Loucy (cell line): ENCODE measurements around the gene CSTPP1.

Experiments
- CTCF ChIP-seq: fragments of 200-600 bp; sonication (generic); conservative IDR thresholded peaks from 2 replicates; pipeline ENCODE4 v1.5.1; 2014; ENCODE audit warnings: mild to moderate bottlenecking, antibody characterized with exemption, low read length
- EZH2phosphoT487 ChIP-seq: fragments of 200-600 bp; IDR thresholded peaks from 2 replicates; pipeline ENCODE4 v1.6.1; 2018; ENCODE audit warnings: antibody characterized with exemption, mild to moderate bottlenecking, moderate library complexity, borderline replicate concordance

DNA sequence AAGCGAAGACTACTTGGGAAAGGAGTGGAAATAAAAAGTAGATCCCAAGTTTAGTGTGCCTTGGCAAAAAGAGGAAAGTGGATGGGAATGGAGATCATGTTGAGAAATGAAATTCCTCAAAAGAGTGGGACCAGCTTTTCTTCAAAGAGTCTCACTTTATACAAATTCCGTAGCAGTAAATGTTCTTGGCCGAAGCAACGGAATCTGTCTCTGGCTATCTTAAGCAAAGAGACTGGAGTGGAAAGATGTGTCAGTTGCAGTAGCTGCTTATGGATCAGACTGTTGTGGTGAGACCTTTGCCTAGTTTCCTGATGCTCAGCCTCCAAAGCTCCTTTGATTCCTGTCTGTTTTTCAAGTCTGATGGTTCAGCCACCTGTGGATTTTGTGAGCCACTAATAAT is 73.6 kb downstream of the CSTPP1 start:
- TF ChIP-seq CTCF, result no peak
- no peak for TF ChIP-seq EZH2phosphoT487
